ENCODE measurements around the gene PSMA2. TPM values are rescaled to one million over a fixed set of nuclear protein-coding genes. Genes with fewer than 3 reads are reported as not detected.

Gene PSMA2
- total and polyA plus RNA-seq, 2 donors (not counting 3 experiments of a cell fraction or from before 2014, with no cell fraction given) = 107 to 118 TPM

- Histone ChIP-seq H3K79me2 (ENCODE audit: control insufficient read depth, insufficient read depth, low read length) (no peaks in the 10 kb centered on the region), H3K4me2 (ENCODE audit: insufficient read depth, low read length) (no peak overlapping the region), H3K9me3 (replicated peaks; ENCODE audit: control insufficient read depth, insufficient read depth, low read length) (no peaks in the 10 kb centered on the region), H3K9me1 (replicated peaks; ENCODE audit: control insufficient read depth, extremely low read depth, insufficient read depth, low read length) (no peaks in the 10 kb centered on the region), H3K36me3 (ENCODE audit: control insufficient read depth in 2 of 2, extremely low read depth in 1 of 2, insufficient read depth in 2 of 2, low read length in 2 of 2) (peaks cover 5 to 10% of the 10 kb centered on the region in 2 experiments), H3K4me3 (replicated peaks in 1 of 3; ENCODE audit: insufficient read depth in 1 of 3, low read depth in 1 of 3, low read length in 3 of 3) (no peak overlapping the region), H3K27ac (ENCODE audit: insufficient read depth, low read depth, low read length) (peak overlapping the region; percentile 86), H3K27me3 (ENCODE audit: control insufficient read depth in 2 of 2, insufficient read depth in 2 of 2, low read length in 2 of 2) (no peaks in the 10 kb centered on the region), H3K4me1 (ENCODE audit: control insufficient read depth, extremely low read depth, insufficient read depth, low read length) (peaks cover 33% of the 10 kb centered on the region), H4K20me1 (replicated peaks; ENCODE audit: control insufficient read depth, extremely low read depth, insufficient read depth, low read length) (no peaks in the 10 kb centered on the region), H3K9ac (replicated peaks; ENCODE audit: extremely low read depth, insufficient read depth, low read length) (no peak overlapping the region), H2AFZ (ENCODE audit: low read depth, low read length) (no peak overlapping the region)
- POLR2A ChIA-PET = interaction anchor here (0.5 kb wide), 1 partner anchor 989 kb away, joined by 3 read pairs; no protein-coding TSS in a partner anchor
- CTCF ChIA-PET = interaction anchor here (1.4 to 3.1 kb wide), 3 partner anchors 14 to 26 kb away, joined by 7 to 10 read pairs (median 9); partner anchors contain the start of genes MRPL32 and PSMA2
- DNase-seq (ENCODE audit: low read depth, low spot score) (no peak), FAIRE-seq (peak; percentile 28)
- intact Hi-C loops (cut with micrococcal nuclease) = no loop called here
- no peak for TF ChIP-seq MYC (IDR thresholded peaks at IDR 0.05; ENCODE audit: low read depth, low read length)
- TF ChIP-seq JUN (IDR thresholded peaks at IDR 0.05; ENCODE audit: borderline replicate concordance, insufficient read depth, insufficient read length, low read depth) = no peak
- no peak for TF ChIP-seq FOS (IDR thresholded peaks at IDR 0.05; ENCODE audit: borderline replicate concordance, insufficient read depth, low read length)
- no peak for TF ChIP-seq EZH2 (IDR thresholded peaks at IDR 0.05; ENCODE audit: borderline replicate concordance, low read depth, low read length, severe bottlenecking)
- no peak for TF ChIP-seq CTCF (IDR thresholded peaks at IDR 0.05; ENCODE audit: extremely low read depth in 1 of 2, insufficient read depth in 1 of 2, low read depth in 1 of 2, low read length in 2 of 2)
- TF ChIP-seq MAX (IDR thresholded peaks at IDR 0.05; ENCODE audit: insufficient read depth, insufficient read length) = no peak
- no peak for TF ChIP-seq POLR2AphosphoS5 (IDR thresholded peaks at IDR 0.05; ENCODE audit: insufficient read depth, low read depth, low read length)
- TF ChIP-seq POLR2A (IDR thresholded peaks at IDR 0.05; ENCODE audit: low read depth, low read length) = no peak
- no peak for TF ChIP-seq GATA2 (IDR thresholded peaks at IDR 0.05; ENCODE audit: insufficient read depth, insufficient read length, low read depth, low read length)
- dilution Hi-C loops (cut with MboI; ENCODE audit: extremely low pct_ligation_motif_present, low sequenced_read_pairs) = no loop called here
- no TSS peak for BruUV-seq (replicated peaks)
Measured at GRCh38 chr7:42915356-42915755, 16.6 kb downstream of the PSMA2 start.
